ENCODE data around the gene PCARE.
"Not testable (repeated sequence)": the region's sequence is repeated elsewhere in the genome, so short reads cannot be mapped to it uniquely, and the experiment has no call there.

Gene PCARE

DNA sequence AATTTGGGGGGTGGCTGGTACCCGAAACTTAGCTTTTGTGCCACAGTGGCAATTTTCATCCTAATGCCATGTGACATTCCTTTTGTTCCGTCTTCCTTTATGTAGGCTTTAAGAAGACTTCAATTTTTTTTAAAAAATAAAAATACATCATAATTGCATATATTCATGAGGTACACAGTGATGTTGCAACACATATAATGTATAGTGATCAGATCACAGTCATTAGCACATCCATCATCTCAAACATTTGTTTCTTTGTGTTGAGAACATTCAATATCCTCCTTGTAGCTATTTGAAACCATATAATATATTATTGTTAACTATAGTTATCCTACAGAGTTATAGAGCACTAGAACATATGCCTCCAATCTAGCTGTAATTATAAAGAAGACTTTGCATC lies 34.9 kb upstream of the PCARE start:
- TF ChIP-seq CTCF (IDR thresholded peaks at IDR 0.05; ENCODE audit: low read depth, low read length): no peak
- in situ Hi-C loops (cut with HindIII; ENCODE audit: low sequenced_read_pairs): no loop called here
- no peak overlapping the region for H3K4me3 ChIP-seq (ENCODE audit: low read depth, low read length)
- DNase-seq (ENCODE audit: low read depth, low spot score): no peak

DNA sequence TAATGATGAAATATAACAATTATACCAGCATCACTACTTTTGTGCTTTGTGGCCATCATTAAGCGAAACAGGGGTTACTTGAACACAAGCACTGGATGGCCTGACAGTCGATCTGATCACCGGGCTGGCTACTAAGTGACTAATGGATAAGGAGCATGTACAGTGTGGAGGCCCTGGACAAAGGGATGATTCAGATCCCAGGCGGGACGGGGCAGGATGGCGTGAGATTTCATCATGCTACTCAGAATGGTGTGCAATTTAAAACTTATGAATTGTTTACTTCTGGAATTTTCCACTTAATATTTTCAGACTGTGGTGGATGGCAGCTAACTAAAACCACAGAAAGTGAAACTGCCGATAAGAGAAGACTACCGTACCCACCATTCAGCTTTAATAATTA lies 33.9 kb upstream of the PCARE start:
- in situ Hi-C loops (cut with HindIII; ENCODE audit: low sequenced_read_pairs): no loop called here
- TF ChIP-seq CTCF (IDR thresholded peaks at IDR 0.05; ENCODE audit: low read depth, low read length): no peak
- DNase-seq (ENCODE audit: low read depth, low spot score): peak; percentile 91
- H3K4me3 ChIP-seq (ENCODE audit: low read depth, low read length): no peak overlapping the region

DNA sequence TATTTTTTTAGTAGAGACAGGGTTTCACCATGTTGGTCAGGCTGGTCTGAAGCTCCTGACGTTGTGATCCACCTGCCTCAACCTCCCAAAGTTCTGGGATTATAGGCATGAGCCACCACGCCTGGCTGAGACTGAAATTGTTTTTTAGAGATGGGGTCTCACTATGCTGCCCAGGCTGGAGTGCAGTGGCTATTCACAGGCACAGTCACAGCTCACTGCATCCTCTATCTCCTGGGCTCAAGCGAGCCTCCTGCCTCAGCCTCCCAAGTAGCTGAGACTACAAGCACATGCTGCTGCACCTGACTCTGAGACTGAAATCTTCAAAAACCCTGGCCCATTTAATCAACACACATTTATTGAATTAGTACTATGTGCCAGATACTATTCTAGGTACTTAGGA lies 33.2 kb upstream of the PCARE start:
- DNase-seq (ENCODE audit: low read depth, low spot score); in situ Hi-C loops (cut with HindIII; ENCODE audit: low sequenced_read_pairs); H3K4me3 ChIP-seq (ENCODE audit: low read depth, low read length): not testable (repeated sequence)

DNA sequence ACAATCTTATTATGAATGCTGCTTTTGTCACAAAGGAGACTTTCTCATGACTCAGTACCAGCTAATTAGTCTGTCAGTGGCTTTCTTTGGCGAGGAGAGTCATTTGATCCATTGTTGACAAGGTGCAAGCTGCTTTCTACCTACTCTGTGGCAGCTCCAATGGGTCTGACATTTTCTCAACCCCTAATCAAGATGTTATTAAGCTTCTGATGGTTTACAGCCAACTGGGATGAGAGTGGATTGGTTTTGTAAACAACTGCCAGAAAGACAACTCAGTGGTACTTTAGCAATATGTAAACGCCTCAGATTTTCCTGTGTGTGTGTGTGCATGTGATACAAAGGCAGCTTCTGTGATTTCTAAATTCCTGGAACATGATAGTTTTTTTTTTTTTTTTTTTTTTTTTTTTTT lies 32.7 kb upstream of the PCARE start:
- no peak overlapping the region for H3K4me3 ChIP-seq (ENCODE audit: low read depth, low read length)
- DNase-seq (ENCODE audit: low read depth, low spot score): no peak
- in situ Hi-C loops (cut with HindIII; ENCODE audit: low sequenced_read_pairs): no loop called here
- TF ChIP-seq CTCF (IDR thresholded peaks at IDR 0.05; ENCODE audit: low read depth, low read length): no peak

DNA sequence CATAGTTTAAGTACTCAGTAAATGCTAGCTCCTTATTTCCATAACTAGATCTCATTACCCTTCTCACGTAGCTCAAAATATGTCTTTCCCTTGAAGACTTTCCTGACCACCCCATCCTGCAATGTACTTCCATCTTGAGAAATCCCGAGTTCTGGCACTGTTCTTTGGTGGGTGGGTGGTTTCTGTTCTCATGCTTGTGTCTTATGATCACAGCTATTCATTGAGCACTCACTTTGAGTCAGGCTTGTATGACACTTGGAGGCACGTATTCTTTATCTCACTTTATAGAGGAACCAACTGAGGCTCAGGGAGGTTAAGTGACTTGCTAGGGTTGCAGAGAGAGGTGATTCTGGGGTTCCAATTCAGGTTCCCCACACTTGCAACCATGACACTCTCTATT lies 31.9 kb upstream of the PCARE start:
- H3K4me3 ChIP-seq (ENCODE audit: low read depth, low read length): no peak overlapping the region
- no peak for DNase-seq (ENCODE audit: low read depth, low spot score)
- in situ Hi-C loops (cut with HindIII; ENCODE audit: low sequenced_read_pairs): no loop called here
- TF ChIP-seq CTCF (IDR thresholded peaks at IDR 0.05; ENCODE audit: low read depth, low read length): no peak

GRCh38 chr2:29105375-29105774 lies 31.1 kb upstream of the PCARE start:
- DNase-seq (ENCODE audit: low read depth, low spot score): no peak
- no peak overlapping the region for H3K4me3 ChIP-seq (ENCODE audit: low read depth, low read length)
- in situ Hi-C loops (cut with HindIII; ENCODE audit: low sequenced_read_pairs): no loop called here
- no peak for TF ChIP-seq CTCF (IDR thresholded peaks at IDR 0.05; ENCODE audit: low read depth, low read length)

GRCh38 chr2:29104688-29105087 lies 30.4 kb upstream of the PCARE start:
- DNase-seq (ENCODE audit: low read depth, low spot score): no peak
- in situ Hi-C loops (cut with HindIII; ENCODE audit: low sequenced_read_pairs): no loop called here
- TF ChIP-seq CTCF (IDR thresholded peaks at IDR 0.05; ENCODE audit: low read depth, low read length): no peak

More at GRCh38 chr2:29104688-29105087, 30.4 kb upstream of the PCARE start:
- H3K4me3 ChIP-seq (ENCODE audit: low read depth, low read length): no peak overlapping the region
